Ovary (tissue), 9 donors: ENCODE measurements around the gene SBF2. TPM values are rescaled to one million over a fixed set of nuclear protein-coding genes. Genes with fewer than 3 reads are reported as not detected.

Experiments used
- DNase-seq, 5 donors: peaks; one replicate each; pipeline ENCODE4 v3.0.0-alpha.2; 2019 to 2020
- H3K27ac ChIP-seq, 2 donors: fragments of 200-600 bp; one replicate each; pipeline versions ENCODE4 v1.5.1 to v1.8.0; 2019 to 2022
- H3K27me3 ChIP-seq: fragments of 200-600 bp; one replicate; pipeline ENCODE4 v1.8.0; 2022
- H3K36me3 ChIP-seq: fragments of 200-600 bp; sonication (generic); one replicate; pipeline ENCODE4 v1.5.1; 2019
- H3K4me1 ChIP-seq: one replicate; pipeline ENCODE4 v1.8.1; 2013; ENCODE audit warnings: mild to moderate bottlenecking, moderate library complexity; ENCODE audit not compliant: insufficient read depth
- H3K4me3 ChIP-seq: fragments of 200-600 bp; sonication (generic); one replicate; pipeline ENCODE4 v1.5.1; 2017
- H3K9me3 ChIP-seq, 2 donors: fragments of 200-600 bp in 1 of 2; sonication (generic) in 1 of 2; one replicate each; pipeline versions ENCODE4 v1.5.1 to v1.8.1; 2013 to 2019; ENCODE audit warnings: mild to moderate bottlenecking in 1 of 2, moderate library complexity in 1 of 2
- CTCF ChIP-seq, 3 donors: fragments of 450-650 bp in 2 of 3; fragments of 200-600 bp in 1 of 3; IDR thresholded peaks; one replicate each; pipeline versions ENCODE4 v1.5.1 to v1.8.0; 2016 to 2022; ENCODE audit warnings: antibody characterized with exemption in 3 of 3, mild to moderate bottlenecking in 1 of 3
- EP300 ChIP-seq: sonication (generic); formaldehyde crosslinking; IDR thresholded peaks from one replicate; pipeline ENCODE4 v1.6.1; 2017; ENCODE audit warnings: antibody characterized with exemption
- POLR2A ChIP-seq: fragments of 450-650 bp; IDR thresholded peaks from one replicate; pipeline ENCODE4 v1.6.1; 2017; ENCODE audit warnings: antibody characterized with exemption, mild to moderate bottlenecking, moderate library complexity
- WGBS, 3 donors: extraction: QIAGEN DNeasy Blood & Tissue Kit in 1 of 3; methylation state at CpG; one replicate each; pipeline versions ENCODE4 v1.1.5 to v1.1.7; 2013 to 2017; 5-methylcytosine and 5-hydroxymethylcytosine counted together
- intact Hi-C, 4 donors: fragments of 100-400 bp; cut with DNase I; formaldehyde crosslinking; loops; one replicate each; pipeline versions ENCODE4 v1.11.0 to v1.15.1; 2022 to 2023
- polyA plus RNA-seq, 2 donors: library from polyadenylated mRNA; stranded (reverse); fragments of 200-250 nt in 1 of 2; fragments of 350-450 nt in 1 of 2; fragmentation: Illumina TruSeq in 1 of 2; extraction: RNeasy Lipid Tissue Mini Kit (QIAGEN cat#74804) in 1 of 2; gene quantifications; one replicate each; pipeline ENCODE4 v1.2.3, GENCODE V29; 2013 to 2014
- total RNA-seq, 7 donors: library from RNA; depleted of rRNA in 2 of 7; stranded (reverse); fragments of >200 nt in 2 of 7; fragmentation: NEBNext Ultra II Directional in 3 of 7; extraction: Animal tissue kit (Norgen Biotek cat#: 25700) in 3 of 7; gene quantifications; one replicate each; pipeline versions ENCODE4 v1.1.0 to v1.2.4, GENCODE V29; 2016 to 2023
- donor health status: DM: no; HTN: no; CAD: no; lungs with moderate emphysema.
- donor health status: DM: no; HTN: no; CAD: no.
- donor health status: Bipolar disorder and iron deficiency.
- donor health status: DM: yes; HTN: yes; CAD: no.
- donor health status: DM: no; HTN: no; CAD: no.
- donor health status: DM: yes; HTN: yes; CAD: no.

Gene SBF2
- total and polyA plus RNA-seq, 9 donors: 27.4 to 77.5 (median 50.8) TPM

DNA sequence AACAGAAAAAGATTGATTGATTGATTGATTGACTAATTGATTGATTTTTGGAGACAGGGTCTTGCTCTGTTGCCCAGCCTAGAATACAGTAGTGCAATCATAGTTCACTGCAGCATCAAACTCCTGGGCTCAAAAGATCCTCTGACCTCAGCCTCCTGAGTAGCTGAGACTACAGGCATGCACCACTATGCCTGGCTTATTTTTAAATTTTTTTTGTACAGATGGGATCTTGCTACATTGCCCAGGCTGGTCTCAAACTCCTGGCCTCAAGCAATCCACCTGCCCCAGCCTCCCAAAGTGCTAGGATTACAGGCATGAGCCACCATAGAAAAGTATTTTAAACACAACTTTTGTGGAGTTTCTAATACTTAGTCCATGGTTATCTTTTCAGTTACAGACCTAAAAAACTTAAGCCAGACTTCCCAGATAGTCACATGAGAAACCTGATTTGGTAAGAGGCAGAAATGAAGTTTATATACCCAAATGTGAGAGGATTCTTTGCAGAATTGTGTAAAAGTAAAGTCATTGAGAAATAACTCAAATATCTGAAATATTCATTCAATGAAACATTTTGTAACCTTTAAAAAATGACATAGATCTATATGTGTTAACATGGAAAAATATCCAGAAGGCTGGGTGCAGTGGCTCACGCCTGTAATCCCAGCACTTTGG, 443.7 kb downstream of the SBF2 start:
- TF ChIP-seq EP300: no peak
- no peak for TF ChIP-seq CTCF (IDR thresholded peaks at IDR 0.05)
- no peak for TF ChIP-seq POLR2A
- no peaks in the 10 kb centered on the region for H3K27me3 ChIP-seq
- no peak overlapping the region for H3K27ac ChIP-seq
- no peak for DNase-seq
- H3K4me1 ChIP-seq: no peaks in the 10 kb centered on the region
- no peaks in the 10 kb centered on the region for H3K9me3 ChIP-seq
- intact Hi-C loops: loop anchor here in 1 of 4 donors (10.0 kb wide), 1 partner anchor 76 kb away; no protein-coding TSS in a partner anchor
- H3K36me3 ChIP-seq: no peaks in the 10 kb centered on the region
- 95 to 100% (median 95%) methylated on average over 1 of the region's 1 CpG for WGBS, 3 donors
- H3K4me3 ChIP-seq: no peak overlapping the region

- H3K4me1 ChIP-seq: no peaks in the 10 kb centered on the region
- no peak for TF ChIP-seq POLR2A
- WGBS, 3 donors: 91 to 98% (median 93%) methylated on average over 1 of the region's 1 CpG
- H3K27ac ChIP-seq: no peak overlapping the region
- H3K9me3 ChIP-seq: no peaks in the 10 kb centered on the region
- H3K27me3 ChIP-seq: no peaks in the 10 kb centered on the region
- DNase-seq: no peak
- H3K4me3 ChIP-seq: no peak overlapping the region
- H3K36me3 ChIP-seq: no peaks in the 10 kb centered on the region
- intact Hi-C loops: no loop called here
Observed at GRCh38 chr11:9849389-9849788, 444.6 kb downstream of the SBF2 start.

DNA sequence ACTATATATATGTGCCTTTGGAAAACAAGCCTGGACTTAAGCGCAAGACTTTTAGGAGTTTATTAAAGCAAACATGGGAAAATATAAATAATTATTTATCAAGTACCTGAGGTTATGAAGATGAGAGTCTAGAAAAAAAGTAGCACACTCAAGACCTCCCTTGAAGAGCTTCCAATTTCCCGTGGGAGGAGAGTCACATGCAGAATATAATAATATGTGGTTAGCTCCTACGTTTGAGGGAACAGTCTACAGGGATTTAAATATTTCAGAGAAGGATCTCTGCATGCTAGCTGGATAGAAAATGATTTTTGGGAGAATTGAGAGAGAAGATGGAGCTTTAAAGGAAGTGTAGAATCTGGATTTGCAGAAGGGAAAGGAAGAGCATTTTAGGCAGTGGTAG, 446.4 kb downstream of the SBF2 start:
- TF ChIP-seq EP300 (no peak), CTCF (IDR thresholded peaks at IDR 0.05) (no peak), POLR2A (no peak)
- intact Hi-C loops: no loop called here
- Histone ChIP-seq H3K27me3 (no peaks in the 10 kb centered on the region), H3K27ac (no peak overlapping the region), H3K4me3 (no peak overlapping the region), H3K36me3 (no peaks in the 10 kb centered on the region), H3K9me3 (no peaks in the 10 kb centered on the region), H3K4me1 (no peaks in the 10 kb centered on the region)
- no peak for DNase-seq
- 38 to 66% (median 45%) methylated on average over 3 of the region's 3 CpGs for WGBS, 3 donors

- no peaks in the 10 kb centered on the region for H3K4me1 ChIP-seq
- 80 to 84% (median 81%) methylated on average over 2 of the region's 2 CpGs for WGBS, 3 donors
- no peak for DNase-seq
- H3K36me3 ChIP-seq: no peaks in the 10 kb centered on the region
- TF ChIP-seq POLR2A (no peak), EP300 (no peak), CTCF (IDR thresholded peaks at IDR 0.05) (no peak)
- H3K27ac ChIP-seq: no peak overlapping the region
- H3K9me3 ChIP-seq: no peaks in the 10 kb centered on the region
- no peak overlapping the region for H3K4me3 ChIP-seq
- no peaks in the 10 kb centered on the region for H3K27me3 ChIP-seq
- intact Hi-C loops: no loop called here
Observed at GRCh38 chr11:9842923-9843322, 451.1 kb downstream of the SBF2 start.

DNA sequence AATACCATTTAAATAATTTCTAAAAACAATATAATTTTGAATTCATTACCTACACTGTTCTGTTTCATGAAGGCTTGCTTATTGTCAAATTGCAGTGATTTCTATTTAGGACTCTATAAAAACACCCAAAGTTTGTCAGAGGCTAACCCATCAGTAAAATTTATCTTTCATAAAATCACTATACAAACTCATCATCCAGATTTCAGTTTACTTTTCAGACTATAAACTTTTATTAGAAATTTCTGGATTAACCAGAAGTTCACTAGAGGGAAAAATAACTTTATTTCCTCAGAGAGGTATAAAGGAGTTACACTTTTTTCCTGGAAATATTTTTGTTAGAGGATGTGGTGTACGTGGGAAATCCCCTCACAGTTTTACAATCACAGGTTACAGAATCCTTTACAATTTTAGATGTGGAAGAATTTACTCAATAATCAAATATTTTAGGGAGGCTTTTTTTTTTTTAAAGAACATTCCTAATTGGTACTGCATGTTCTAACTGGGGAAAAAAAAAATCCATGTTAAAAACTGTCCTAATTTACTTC, 453.5 kb downstream of the SBF2 start:
- no peak overlapping the region for H3K27ac ChIP-seq
- no peak overlapping the region for H3K4me3 ChIP-seq
- DNase-seq: no peak
- no peaks in the 10 kb centered on the region for H3K36me3 ChIP-seq
- no peaks in the 10 kb centered on the region for H3K27me3 ChIP-seq
- H3K9me3 ChIP-seq: no peaks in the 10 kb centered on the region
- no peaks in the 10 kb centered on the region for H3K4me1 ChIP-seq
- intact Hi-C loops: no loop called here
- 25 to 35% (median 28%) methylated on average over 1 of the region's 1 CpG for WGBS, 3 donors
- no peak for TF ChIP-seq EP300
- TF ChIP-seq CTCF (IDR thresholded peaks at IDR 0.05): no peak
- no peak for TF ChIP-seq POLR2A
